ENCODE results near the gene NR3C2.

- TF ChIP-seq CTCF (conservative IDR thresholded peaks at IDR 0.05; ENCODE audit: low read depth, low read length) (no peak), EZH2phosphoT487 (IDR thresholded peaks at IDR 0.05; ENCODE audit: borderline replicate concordance, low read length) (no peak), EZH2 (IDR thresholded peaks at IDR 0.05; ENCODE audit: low read length, unreplicated experiment) (no peak)
Measured at GRCh38 chr4:148434075-148434773, 8.0 kb downstream of the NR3C2 start.
